Activated CD8-positive, alpha-beta memory T cell treated with anti-CD3 and anti-CD28 coated beads, Interleukin-2, amount 50 U/mL, for 1 hour (primary cell): ENCODE results near the gene TFF2.

Source experiments
- DNase-seq: peaks from one replicate; pipeline ENCODE4 v3.0.0-alpha.2; 2020; ENCODE audit errors: extremely low read depth

The TFF2 gene

DNA sequence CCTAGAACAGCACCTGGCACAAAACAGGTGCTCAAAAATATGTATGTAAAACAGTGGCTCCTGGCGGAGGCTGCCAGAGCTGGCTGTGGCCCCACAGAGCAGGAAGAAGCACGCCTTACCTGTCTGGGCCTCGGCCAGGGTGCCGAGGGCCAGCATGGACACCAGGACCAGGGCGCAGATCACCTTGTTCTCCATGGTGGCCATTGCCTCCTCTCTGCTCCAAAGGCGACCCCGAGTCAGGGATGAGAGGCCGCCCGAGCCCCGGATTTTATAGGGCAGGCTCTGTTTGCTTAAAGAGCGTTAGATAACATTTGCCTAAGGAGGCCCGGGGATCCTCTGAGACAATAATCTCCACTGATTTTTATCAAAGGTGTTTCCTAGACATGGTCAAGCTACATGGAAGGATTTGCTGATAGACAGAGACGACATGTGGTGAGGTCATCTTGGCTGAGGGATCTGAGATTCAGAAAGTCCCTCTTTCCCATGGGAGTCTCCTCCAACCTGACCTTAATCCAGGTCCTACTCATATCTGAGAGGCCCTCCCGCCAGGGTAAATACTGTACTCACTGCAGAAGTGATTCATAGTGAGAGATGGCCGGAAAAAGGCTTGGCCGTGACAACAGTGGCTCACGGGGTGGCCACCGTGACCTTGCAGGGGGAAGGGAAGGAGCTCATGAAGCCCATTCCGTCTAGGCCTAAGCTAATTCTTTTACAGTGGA lies 15.7 kb upstream of the TFF2 start, which contains the start of gene TFF1:
Gene TFF1, minus strand, starts transcription at position 244 of the 719 bp plus-strand sequence. Its CDS starts 40 bp downstream, at position 204.
- no peak for DNase-seq

DNA sequence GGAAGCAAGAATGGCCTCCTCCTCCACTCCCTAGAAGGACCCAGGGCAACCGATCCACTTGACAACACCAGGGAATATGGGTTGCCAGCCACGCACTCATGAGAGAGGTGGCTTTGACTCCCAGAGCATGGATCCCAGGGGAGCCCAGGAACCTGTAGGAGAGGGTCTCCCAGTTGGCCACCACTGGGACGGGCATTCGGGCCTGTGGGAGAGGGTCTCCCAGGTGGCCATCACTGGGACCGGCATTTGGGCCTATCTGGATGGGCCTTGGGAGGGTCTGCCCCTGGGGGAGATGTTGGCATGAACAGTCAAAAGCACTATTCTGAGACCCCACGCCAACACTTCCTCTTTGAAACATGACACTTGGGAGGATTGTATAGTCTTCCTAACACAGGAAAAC lies 15.0 kb upstream of the TFF2 start:
- DNase-seq: no peak

DNA sequence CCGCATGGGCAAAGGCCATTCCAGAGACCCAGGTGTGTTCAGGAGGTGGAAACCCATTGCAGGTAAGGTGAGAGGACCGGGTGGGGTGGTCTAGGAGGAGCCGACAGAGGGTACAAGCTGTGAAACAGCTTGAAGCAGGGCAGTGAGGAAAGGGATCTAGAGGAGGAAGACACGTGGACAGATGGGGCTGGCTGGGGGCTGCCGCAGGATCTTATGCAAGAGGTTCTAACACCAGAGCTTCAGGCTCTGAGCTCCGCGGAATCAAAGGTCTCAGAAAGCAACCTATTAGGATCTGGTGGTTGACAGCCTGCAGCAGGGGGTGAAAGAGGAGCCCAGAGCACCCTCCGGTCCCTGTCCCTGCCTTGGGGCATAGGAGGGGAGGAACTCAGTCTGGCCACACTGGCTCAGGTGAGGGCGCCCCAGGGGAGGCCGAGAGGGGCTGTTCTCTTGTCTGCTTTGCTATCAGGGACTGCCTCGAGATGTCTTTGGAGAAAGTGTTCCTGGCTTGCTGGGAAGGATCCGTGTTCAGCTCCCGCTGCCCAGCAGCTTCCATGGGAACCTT lies 13.6 kb upstream of the TFF2 start:
- no peak for DNase-seq

GRCh38 chr21:42363312-42363711 lies 12.5 kb upstream of the TFF2 start:
- no peak for DNase-seq

GRCh38 chr21:42362700-42363099 lies 11.9 kb upstream of the TFF2 start:
- no peak for DNase-seq

GRCh38 chr21:42362198-42362597 lies 11.4 kb upstream of the TFF2 start:
- DNase-seq: no peak

DNA sequence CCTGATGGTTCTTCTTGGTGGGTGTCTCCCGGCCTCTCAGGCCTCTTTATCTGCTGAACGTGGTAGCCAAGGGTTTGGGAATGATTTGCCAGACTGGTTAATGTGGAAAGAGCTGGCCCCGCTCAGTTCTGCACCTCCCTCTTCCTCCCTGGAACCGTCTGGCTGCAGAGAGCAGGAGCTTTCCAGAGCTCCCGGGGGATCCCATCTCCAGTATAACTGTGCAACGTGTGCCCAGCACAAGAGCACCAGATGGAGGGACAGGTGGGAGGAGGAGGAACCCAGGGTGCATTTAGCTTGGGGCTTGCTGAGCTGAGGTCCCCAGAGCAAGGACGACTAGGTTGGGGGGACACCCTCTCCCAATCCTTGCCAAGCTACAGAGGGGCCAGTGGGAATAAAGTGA lies 10.5 kb upstream of the TFF2 start:
- no peak for DNase-seq

GRCh38 chr21:42360317-42360716 lies 9.5 kb upstream of the TFF2 start:
- no peak for DNase-seq

DNA sequence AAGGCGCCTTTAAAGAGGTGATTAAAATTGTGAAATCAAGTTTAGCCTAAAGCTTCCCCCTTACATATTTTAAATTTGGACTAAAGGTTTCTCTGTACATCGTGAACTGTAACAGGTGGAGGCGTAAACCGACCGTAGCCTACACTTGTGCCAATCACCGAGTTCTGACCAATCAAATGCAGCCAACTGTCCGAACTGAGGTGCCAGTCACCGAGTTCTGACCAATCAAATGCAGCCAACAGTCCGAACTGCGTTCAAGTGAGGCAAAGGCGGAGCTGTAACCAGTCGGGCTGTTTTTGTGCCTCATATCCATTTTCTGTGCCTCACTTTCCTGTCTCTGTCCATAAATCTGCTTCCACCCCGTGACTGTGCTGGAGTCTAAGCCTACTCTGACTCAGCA lies 8.1 kb upstream of the TFF2 start:
- no peak for DNase-seq

DNA sequence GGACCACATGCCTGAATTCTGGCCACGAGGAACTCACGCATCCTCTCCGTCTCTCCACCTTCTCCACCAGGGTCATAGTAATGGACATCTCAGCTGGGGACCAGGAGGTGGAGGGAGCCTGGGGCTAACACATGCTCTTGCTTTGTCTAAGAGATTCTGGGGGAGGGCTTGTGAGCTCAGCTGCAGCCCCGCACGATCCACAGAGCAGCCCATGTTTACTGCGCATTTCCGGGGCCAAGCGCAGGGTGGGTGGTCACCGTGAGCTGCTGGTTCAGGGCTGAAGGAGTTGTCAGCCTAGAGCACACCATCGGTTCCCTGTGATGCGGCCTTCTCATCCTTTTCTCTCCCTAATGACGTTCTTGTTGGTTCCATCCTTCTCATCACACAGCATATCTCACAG lies 7.5 kb upstream of the TFF2 start:
- no peak for DNase-seq

- DNase-seq: no peak
Measured at GRCh38 chr21:42357307-42357706, 6.5 kb upstream of the TFF2 start.

GRCh38 chr21:42356650-42357049 lies 5.9 kb upstream of the TFF2 start:
- no peak for DNase-seq

GRCh38 chr21:42356046-42356445 lies 5.3 kb upstream of the TFF2 start:
- DNase-seq: no peak

DNA sequence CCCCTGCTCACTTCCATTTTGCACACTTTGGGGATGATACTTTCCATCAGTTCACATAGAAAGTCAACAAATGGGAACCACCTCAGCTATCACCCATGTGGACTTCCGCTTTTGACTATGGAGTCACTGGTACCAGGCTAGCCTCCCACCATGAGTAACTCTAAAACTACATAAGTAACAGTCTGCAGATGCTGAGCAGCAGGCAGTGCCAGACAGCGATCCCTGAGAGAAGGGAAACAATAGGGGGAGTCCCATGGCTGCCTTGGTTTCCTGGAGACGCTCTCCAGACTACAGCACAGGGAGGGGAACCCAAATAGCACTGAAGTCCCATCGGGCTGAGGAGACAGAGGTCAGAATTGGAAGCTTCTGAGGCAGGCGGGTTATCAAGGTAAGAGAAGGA lies 2.8 kb upstream of the TFF2 start:
- no peak for DNase-seq

GRCh38 chr21:42352441-42353095 lies 1.8 kb upstream of the TFF2 start:
- DNase-seq: no peak

- DNase-seq: no peak
Measured at GRCh38 chr21:42351626-42352440, 1.0 kb upstream of the TFF2 start.

DNA sequence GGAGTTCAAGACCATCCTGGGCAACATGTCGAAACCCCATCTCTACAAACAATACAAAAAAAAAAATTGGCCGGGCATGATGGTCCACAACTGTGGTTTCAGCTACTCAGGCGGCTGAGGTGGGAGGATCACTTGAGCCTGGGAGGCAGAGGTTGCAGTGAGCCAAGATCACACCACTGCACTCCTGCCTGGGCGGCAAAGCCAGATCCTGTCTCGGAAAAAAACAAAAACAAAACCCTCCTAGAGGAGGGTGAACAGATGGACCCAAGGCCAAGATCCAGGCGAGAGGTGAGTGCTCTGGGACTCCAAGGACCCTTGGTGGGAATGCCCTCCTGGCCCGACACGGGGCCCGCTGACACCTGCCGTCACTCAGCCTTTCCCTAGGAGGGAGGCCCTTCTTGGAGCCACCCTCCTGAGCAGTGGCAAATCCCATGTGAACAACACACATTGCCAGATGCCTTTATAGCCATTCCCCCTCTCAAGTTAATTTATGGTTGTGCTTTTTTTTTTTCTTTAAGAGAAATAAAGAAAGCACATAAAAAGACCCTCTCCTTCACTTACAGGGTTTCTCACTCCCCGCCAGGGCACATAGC lies 380 bp downstream of the TFF2 start:
- DNase-seq: no peak

GRCh38 chr21:42349420-42350317 lies 1.1 kb downstream of the TFF2 start:
- DNase-seq: no peak

DNA sequence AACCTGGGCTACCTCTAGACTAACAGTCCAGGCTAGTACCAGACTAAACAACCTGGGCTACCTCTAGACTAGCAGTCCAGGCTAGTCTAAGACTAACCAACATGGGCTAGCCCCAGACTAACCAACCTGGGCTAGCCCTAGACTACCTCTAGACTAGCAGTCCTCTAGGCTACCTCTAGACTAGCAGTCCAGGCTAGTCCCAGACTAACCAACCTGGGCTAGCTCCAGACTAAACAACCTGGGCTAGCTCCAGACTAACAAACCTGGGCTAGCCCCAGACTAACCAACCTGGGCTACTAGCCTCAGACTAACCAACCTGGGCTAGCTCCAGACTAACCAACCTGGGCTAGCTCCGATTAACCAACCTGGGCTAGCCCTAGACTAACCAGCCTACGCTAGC lies 2.0 kb downstream of the TFF2 start:
- DNase-seq: no peak

- no peak for DNase-seq
Measured at GRCh38 chr21:42347601-42348327, 3.0 kb downstream of the TFF2 start.
